Measurements from ENCODE around the gene F5. TPM values are rescaled to one million over a fixed set of nuclear protein-coding genes. Genes with fewer than 3 reads are reported as not detected.

The F5 gene
- total and polyA plus RNA-seq, 2 of the 13 experiments (the other 11 are each of a cell fraction or from before 2014, with no cell fraction given): 38.3 to 64.0 TPM

DNA sequence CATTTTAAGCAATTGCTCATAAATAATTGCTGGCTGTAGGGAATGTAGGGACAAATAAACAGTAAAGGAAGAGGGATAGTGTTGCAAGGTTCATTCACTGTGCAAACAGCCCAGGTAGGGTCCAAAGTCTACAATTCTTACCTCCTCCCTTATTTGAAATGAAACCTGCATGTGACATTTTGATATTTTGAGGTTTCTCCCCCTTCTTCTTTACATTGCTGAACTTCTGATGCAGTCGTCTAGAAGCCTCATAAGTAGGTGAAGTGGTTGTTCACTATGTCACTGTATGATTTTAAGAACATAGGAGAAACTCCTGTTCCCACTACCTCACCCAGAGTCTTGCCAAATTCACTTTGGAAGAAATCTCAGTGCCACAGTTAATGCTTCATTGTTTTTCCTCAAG, 16.1 kb downstream of the F5 start (continued):
- TF ChIP-seq, protein P1, sequence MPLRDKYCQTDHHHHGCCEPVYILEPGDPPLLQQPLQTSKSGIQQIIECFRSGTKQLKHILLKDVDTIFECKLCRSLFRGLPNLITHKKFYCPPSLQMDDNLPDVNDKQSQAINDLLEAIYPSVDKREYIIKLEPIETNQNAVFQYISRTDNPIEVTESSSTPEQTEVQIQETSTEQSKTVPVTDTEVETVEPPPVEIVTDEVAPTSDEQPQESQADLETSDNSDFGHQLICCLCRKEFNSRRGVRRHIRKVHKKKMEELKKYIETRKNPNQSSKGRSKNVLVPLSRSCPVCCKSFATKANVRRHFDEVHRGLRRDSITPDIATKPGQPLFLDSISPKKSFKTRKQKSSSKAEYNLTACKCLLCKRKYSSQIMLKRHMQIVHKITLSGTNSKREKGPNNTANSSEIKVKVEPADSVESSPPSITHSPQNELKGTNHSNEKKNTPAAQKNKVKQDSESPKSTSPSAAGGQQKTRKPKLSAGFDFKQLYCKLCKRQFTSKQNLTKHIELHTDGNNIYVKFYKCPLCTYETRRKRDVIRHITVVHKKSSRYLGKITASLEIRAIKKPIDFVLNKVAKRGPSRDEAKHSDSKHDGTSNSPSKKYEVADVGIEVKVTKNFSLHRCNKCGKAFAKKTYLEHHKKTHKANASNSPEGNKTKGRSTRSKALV (CRISPR knock-in tag; IDR thresholded peaks at IDR 0.05): 0 out of 2 replicates have a peak, but pooled peaks have one; percentile 52
- TF ChIP-seq ZSCAN30 (CRISPR knock-in tag; IDR thresholded peaks at IDR 0.05): 0 out of 2 replicates have a peak, but pooled peaks have one; percentile 49
- TF ChIP-seq U2AF1 (optimal IDR thresholded peaks at IDR 0.05; ENCODE audit: low read depth, low read length): no peak
- TF ChIP-seq PPARG (CRISPR knock-in tag; conservative IDR thresholded peaks at IDR 0.05): peak; percentile 92
- peak; percentile 88 for TF ChIP-seq IRF2 (CRISPR knock-in tag; IDR thresholded peaks at IDR 0.05)
- 0 out of 2 replicates have a peak, but pooled peaks have one; percentile 31 for TF ChIP-seq MIER2 (CRISPR knock-in tag; IDR thresholded peaks at IDR 0.05)
- TF ChIP-seq KLF6 (CRISPR knock-in tag; IDR thresholded peaks at IDR 0.05): peak; percentile 46; the same call in 1 of the 2 replicates
- peak; percentile 27; the same call in 1 of the 2 replicates for TF ChIP-seq YEATS2 (CRISPR knock-in tag; IDR thresholded peaks at IDR 0.05; ENCODE audit: borderline replicate concordance)
- peak; percentile 93 for TF ChIP-seq CEBPB (IDR thresholded peaks at IDR 0.05; ENCODE audit: borderline replicate concordance, low read depth, low read length)
- TF ChIP-seq DPF2 (CRISPR knock-in tag; IDR thresholded peaks at IDR 0.05; ENCODE audit: borderline replicate concordance, low read depth): peak; percentile 91
- TF ChIP-seq, protein P2, sequence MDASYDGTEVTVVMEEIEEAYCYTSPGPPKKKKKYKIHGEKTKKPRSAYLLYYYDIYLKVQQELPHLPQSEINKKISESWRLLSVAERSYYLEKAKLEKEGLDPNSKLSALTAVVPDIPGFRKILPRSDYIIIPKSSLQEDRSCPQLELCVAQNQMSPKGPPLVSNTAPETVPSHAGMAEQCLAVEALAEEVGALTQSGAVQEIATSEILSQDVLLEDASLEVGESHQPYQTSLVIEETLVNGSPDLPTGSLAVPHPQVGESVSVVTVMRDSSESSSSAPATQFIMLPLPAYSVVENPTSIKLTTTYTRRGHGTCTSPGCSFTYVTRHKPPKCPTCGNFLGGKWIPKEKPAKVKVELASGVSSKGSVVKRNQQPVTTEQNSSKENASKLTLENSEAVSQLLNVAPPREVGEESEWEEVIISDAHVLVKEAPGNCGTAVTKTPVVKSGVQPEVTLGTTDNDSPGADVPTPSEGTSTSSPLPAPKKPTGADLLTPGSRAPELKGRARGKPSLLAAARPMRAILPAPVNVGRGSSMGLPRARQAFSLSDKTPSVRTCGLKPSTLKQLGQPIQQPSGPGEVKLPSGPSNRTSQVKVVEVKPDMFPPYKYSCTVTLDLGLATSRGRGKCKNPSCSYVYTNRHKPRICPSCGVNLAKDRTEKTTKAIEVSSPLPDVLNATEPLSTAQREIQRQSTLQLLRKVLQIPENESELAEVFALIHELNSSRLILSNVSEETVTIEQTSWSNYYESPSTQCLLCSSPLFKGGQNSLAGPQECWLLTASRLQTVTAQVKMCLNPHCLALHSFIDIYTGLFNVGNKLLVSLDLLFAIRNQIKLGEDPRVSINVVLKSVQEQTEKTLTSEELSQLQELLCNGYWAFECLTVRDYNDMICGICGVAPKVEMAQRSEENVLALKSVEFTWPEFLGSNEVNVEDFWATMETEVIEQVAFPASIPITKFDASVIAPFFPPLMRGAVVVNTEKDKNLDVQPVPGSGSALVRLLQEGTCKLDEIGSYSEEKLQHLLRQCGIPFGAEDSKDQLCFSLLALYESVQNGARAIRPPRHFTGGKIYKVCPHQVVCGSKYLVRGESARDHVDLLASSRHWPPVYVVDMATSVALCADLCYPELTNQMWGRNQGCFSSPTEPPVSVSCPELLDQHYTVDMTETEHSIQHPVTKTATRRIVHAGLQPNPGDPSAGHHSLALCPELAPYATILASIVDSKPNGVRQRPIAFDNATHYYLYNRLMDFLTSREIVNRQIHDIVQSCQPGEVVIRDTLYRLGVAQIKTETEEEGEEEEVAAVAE (CRISPR knock-in tag; IDR thresholded peaks at IDR 0.05; ENCODE audit: borderline replicate concordance): no peak
- TF ChIP-seq ZNF616 (CRISPR knock-in tag; IDR thresholded peaks at IDR 0.05; ENCODE audit: low read depth): no peak
- peak; percentile 36; the same call in 1 of the 2 replicates for TF ChIP-seq DMAP1 (CRISPR knock-in tag; IDR thresholded peaks at IDR 0.05)
- no peak for TF ChIP-seq TBP (CRISPR knock-in tag; IDR thresholded peaks at IDR 0.05)
- TF ChIP-seq, protein P3, sequence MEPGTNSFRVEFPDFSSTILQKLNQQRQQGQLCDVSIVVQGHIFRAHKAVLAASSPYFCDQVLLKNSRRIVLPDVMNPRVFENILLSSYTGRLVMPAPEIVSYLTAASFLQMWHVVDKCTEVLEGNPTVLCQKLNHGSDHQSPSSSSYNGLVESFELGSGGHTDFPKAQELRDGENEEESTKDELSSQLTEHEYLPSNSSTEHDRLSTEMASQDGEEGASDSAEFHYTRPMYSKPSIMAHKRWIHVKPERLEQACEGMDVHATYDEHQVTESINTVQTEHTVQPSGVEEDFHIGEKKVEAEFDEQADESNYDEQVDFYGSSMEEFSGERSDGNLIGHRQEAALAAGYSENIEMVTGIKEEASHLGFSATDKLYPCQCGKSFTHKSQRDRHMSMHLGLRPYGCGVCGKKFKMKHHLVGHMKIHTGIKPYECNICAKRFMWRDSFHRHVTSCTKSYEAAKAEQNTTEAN (CRISPR knock-in tag; conservative IDR thresholded peaks at IDR 0.05): peak; percentile 81; the same call in 1 of the 2 replicates
- TF ChIP-seq, protein P4, sequence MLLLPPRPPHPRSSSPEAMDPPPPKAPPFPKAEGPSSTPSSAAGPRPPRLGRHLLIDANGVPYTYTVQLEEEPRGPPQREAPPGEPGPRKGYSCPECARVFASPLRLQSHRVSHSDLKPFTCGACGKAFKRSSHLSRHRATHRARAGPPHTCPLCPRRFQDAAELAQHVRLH (CRISPR knock-in tag; IDR thresholded peaks at IDR 0.05; ENCODE audit: borderline replicate concordance, low read depth): 0 out of 2 replicates have a peak, but pooled peaks have one; percentile 31
- peak; percentile 51; the same call in 1 of the 2 replicates for TF ChIP-seq POGZ (CRISPR knock-in tag; IDR thresholded peaks at IDR 0.05)
- TF ChIP-seq TCF7 (IDR thresholded peaks at IDR 0.05; ENCODE audit: low read depth): 0 out of 2 replicates have a peak, but pooled peaks have one; percentile 18
- TF ChIP-seq, protein P5, sequence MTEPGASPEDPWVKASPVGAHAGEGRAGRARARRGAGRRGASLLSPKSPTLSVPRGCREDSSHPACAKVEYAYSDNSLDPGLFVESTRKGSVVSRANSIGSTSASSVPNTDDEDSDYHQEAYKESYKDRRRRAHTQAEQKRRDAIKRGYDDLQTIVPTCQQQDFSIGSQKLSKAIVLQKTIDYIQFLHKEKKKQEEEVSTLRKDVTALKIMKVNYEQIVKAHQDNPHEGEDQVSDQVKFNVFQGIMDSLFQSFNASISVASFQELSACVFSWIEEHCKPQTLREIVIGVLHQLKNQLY (CRISPR knock-in tag; IDR thresholded peaks at IDR 0.05): peak; percentile 38; the same call in 1 of the 2 replicates
- TF ChIP-seq, protein P6, sequence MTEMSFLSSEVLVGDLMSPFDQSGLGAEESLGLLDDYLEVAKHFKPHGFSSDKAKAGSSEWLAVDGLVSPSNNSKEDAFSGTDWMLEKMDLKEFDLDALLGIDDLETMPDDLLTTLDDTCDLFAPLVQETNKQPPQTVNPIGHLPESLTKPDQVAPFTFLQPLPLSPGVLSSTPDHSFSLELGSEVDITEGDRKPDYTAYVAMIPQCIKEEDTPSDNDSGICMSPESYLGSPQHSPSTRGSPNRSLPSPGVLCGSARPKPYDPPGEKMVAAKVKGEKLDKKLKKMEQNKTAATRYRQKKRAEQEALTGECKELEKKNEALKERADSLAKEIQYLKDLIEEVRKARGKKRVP (CRISPR knock-in tag; IDR thresholded peaks at IDR 0.05): 0 out of 4 replicates have a peak, but pooled peaks of 1 of the 2 experiments have one; percentile 32
- TF ChIP-seq MED8 (CRISPR knock-in tag; IDR thresholded peaks at IDR 0.05; ENCODE audit: insufficient replicate concordance): no peak

All from HepG2 (cell line).